Measurements from ENCODE around the gene GNAL. TPM values are rescaled to one million over a fixed set of nuclear protein-coding genes. Genes with fewer than 3 reads are reported as not detected.

Gene GNAL
- total RNA-seq, result 9.6 and 17.1 TPM in 2 replicates

DNA sequence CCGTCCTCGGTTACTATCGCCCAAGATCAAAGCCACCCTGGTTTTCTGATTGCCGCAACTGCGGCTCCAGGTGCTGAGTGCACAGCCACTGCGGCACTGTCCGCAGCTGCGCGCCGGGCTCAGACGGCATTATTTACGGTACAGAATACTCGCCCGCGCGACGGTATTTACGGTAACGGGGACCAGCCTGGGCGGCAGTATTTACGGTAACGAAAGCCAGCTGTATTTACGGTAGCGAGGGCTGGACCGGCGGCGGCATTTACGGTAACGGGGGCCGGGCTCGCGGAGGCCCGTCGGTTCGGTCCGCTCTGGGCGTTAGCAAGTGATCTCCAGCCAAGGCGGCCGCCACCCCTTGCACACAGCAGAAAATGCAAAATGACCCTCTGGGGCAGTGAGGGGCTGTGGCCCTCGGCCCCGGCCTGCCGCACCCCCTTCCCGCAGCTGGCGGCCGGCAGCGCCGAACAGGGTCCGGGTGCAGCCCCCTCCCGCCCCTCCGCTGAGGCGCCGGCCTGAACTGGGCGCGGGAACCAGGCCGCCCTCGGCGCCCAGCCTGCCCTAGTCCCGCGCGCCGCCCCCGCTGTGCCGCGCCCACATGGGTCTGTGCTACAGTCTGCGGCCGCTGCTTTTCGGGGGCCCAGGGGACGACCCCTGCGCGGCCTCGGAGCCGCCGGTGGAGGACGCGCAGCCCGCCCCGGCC, at the start of gene GNAL:
TSS of gene GNAL (plus strand) at position 293 of the 697 bp plus-strand sequence. CDS start at position 593, 300 bp downstream.

DNA sequence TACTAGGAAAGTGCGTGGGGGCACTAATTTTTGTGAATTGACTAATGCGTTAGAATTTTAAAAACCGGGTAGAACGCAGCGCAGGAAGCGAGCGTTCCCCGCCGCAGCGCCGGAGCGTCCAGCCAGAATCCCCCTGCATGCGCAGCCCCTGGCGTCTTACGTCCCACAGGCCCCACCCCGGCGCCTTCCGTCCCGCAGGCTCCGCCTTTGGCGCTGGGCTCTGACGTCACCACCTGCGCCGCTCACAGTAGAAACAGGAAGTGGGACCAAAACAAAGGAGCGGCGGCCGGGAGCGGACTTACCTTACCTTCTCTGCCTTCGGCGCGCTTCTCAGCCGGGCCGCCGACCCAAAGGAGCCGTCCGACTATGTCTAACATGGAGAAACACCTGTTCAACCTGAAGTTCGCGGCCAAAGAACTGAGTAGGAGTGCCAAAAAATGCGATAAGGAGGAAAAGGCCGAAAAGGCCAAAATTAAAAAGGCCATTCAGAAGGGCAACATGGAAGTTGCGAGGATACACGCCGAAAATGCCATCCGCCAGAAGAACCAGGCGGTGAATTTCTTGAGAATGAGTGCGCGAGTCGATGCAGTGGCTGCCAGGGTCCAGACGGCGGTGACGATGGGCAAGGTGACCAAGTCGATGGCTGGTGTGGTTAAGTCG, 162.2 kb downstream of the GNAL start, which contains the start of gene CHMP1B:
TSS of gene CHMP1B (plus strand) at position 268 of the 660 bp plus-strand sequence. CDS start at position 367, 99 bp downstream.

DNA sequence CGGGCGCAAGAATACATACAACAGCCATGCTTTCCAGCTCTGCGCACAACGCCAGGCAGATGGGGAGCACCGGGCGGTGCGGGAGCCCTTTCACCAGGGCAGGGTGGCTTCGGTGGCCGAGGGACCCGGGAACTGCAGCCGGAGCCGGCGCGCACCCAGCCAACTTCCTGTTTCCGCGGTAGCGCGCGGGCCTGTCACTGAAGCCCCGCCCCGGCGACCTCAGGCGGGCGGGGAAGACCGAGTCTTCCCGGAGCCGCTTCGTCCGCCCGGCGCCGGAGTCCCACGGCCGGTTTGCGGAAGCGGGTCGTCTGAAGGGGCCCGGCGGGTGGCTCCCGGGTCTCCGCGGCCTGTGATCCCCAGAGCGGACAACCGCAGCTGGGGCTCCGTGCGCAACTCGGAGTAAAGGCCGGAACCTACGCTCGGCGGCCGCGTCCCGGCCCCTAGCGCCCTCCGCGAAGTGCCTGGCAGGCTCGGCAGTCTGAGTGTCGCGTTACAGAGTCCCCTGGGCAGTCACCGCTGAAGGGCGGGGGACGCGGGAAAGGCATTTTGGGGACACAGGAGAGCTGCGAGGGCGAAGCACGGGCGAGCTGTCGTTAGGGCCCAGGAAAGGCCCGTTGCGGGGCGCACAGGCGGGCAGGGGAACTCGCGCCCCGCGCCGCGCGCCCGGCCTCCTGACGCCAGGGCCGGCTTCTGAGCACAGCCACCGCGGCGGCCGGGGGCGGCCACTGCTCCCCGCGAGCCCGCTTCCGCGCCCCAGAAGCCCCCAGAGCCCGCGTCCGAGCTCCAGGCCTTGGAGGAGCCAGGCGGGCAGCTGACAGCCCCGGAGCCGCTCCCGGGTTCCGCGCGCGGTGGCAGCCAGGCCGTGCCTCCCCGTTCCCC, 219.4 kb downstream of the GNAL start, which contains the start of gene MPPE1:
TSS of gene MPPE1 (minus strand) at position 136 of the 879 bp plus-strand sequence. CDS start 11,053 bp downstream, outside the sequence.

Other genes starting within 250 kb of the GNAL start
- gene SLC35G4, start 79.7 kb upstream of the GNAL start, total RNA-seq, result not detected in 2 replicates
- 150 and 161 TPM in 2 replicates for gene CHMP1B, start 162.1 kb downstream of the GNAL start, total RNA-seq
- gene MPPE1, start 219.1 kb downstream of the GNAL start, total RNA-seq, result 28.7 and 40.1 TPM in 2 replicates